ENCODE measurements around the gene PTPN14. TPM values are rescaled to one million over a fixed set of nuclear protein-coding genes. Genes with fewer than 3 reads are reported as not detected.

Gene PTPN14
- total and polyA plus RNA-seq, 5 donors = 4.7 to 35.1 (median 17.7) TPM

DNA sequence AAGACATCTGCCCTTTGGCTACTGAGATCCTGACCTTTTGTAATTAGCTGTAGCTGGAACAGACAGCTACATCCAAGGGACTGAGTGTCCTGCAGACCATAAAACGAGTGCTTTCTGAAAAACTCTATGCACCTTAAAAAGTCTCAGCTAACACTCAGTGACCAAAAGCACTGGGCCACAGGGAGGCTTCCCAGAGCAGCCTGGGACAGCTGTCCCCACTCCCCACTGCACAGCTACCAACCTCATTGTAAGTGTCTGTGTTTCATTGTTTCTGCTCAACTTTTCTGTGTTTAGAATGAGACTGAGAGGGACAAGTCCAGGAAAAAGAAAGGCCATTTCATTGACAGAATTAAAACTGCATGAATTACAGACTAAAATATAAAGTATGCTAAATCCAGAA, 189.8 kb downstream of the PTPN14 start:
- H3K27ac ChIP-seq (ENCODE audit: low read length) = no peak overlapping the region
- intact Hi-C loops (cut with DNase I) = no loop called here
- no peak for DNase-seq
- peaks cover 16% of the 10 kb centered on the region for H3K4me1 ChIP-seq (ENCODE audit: control insufficient read depth, insufficient read depth, low read length)
- H3K4me3 ChIP-seq (ENCODE audit: low read length) = no peak overlapping the region
- H3K27me3 ChIP-seq (ENCODE audit: control insufficient read depth, insufficient read depth) = no peaks in the 10 kb centered on the region
- no peaks in the 10 kb centered on the region for H3K9me3 ChIP-seq (ENCODE audit: control insufficient read depth, low read length)
- ATAC-seq = no peak
- 32% methylated on average over 1 of the region's 1 CpG for WGBS

DNA sequence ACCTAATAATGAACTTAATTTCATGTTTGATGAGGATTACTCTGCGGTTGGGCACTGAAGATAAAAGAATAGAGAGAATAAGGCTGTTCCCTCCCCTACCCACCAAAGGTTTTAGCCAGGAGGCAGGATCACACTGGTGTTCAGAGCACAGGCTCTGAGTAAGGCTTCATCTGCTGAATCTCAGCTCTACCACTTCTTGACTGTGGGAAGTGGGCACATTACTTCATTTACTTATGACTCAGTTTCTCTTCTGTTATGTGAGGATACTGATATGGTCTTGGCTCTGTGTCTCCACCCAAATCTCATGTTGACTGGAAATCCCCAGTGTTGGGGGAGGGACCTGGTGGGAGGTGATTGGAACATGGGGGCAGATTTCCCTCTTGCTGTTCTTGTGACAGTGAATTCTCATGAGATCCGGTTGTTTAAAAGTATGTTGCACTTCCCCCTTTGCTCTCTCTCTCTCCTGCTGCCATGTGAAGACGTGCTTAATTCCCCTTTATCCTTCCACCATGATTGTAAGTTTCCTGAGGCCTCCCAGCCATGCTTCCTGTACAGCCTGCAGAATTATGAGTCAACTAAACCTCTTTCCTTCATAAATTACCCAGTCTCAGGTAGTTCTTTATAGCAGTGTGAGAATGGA, 190.8 kb downstream of the PTPN14 start:
- 67% methylated on average over 3 of the region's 3 CpGs for whole genome bisulfite sequencing
- ATAC-seq = no peak
- no peak for DNase-seq
- Histone ChIP-seq H3K4me3 (ENCODE audit: low read length) (no peak overlapping the region), H3K27me3 (ENCODE audit: control insufficient read depth, insufficient read depth) (no peaks in the 10 kb centered on the region), H3K27ac (ENCODE audit: low read length) (no peak overlapping the region), H3K9me3 (ENCODE audit: control insufficient read depth, low read length) (no peaks in the 10 kb centered on the region), H3K4me1 (ENCODE audit: control insufficient read depth, insufficient read depth, low read length) (peaks cover 16% of the 10 kb centered on the region)
- intact Hi-C loops (cut with DNase I) = no loop called here

GRCh38 chr1:214360116-214360515, 191.3 kb downstream of the PTPN14 start:
- DNase-seq (no peak), ATAC-seq (no peak)
- H3K27ac ChIP-seq (ENCODE audit: low read length) = no peak overlapping the region
- 91% methylated on average over 5 of the region's 5 CpGs for WGBS
- no peaks in the 10 kb centered on the region for H3K9me3 ChIP-seq (ENCODE audit: control insufficient read depth, low read length)
- intact Hi-C loops (cut with DNase I) = no loop called here
- H3K4me3 ChIP-seq (ENCODE audit: low read length) = no peak overlapping the region
- H3K4me1 ChIP-seq (ENCODE audit: control insufficient read depth, insufficient read depth, low read length) = peaks cover 16% of the 10 kb centered on the region
- no peaks in the 10 kb centered on the region for H3K27me3 ChIP-seq (ENCODE audit: control insufficient read depth, insufficient read depth)

GRCh38 chr1:214354440-214355148, 196.8 kb downstream of the PTPN14 start:
- Histone ChIP-seq H3K27ac (ENCODE audit: low read length) (no peak overlapping the region), H3K9me3 (ENCODE audit: control insufficient read depth, low read length) (no peaks in the 10 kb centered on the region), H3K27me3 (ENCODE audit: control insufficient read depth, insufficient read depth) (no peaks in the 10 kb centered on the region), H3K4me1 (ENCODE audit: control insufficient read depth, insufficient read depth, low read length) (no peaks in the 10 kb centered on the region), H3K4me3 (ENCODE audit: low read length) (no peak overlapping the region)
- DNase-seq (no peak), ATAC-seq (no peak)
- intact Hi-C loops (cut with DNase I) = no loop called here
- 86% methylated on average over 4 of the region's 4 CpGs for WGBS

DNA sequence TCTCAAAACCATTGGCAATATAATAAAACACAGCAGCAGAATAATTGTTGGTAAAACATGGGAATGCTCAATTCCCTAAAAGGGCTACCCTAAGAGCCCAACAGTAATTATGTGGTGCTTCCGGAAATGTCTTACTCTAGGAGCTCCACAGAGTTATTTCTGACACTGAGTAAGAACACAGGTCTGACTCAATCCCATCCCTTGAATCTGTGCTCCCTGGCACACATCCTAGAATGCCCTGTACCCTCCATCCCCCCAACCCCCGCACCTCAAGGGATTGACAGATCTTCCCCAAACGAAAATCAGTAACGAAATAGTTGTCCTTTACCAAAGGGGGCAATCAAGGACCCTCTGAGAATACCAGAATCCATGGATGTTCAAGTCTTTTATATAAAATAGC, 198.6 kb downstream of the PTPN14 start:
- DNase-seq = no peak
- Histone ChIP-seq H3K4me3 (ENCODE audit: low read length) (no peak overlapping the region), H3K9me3 (ENCODE audit: control insufficient read depth, low read length) (no peaks in the 10 kb centered on the region), H3K27me3 (ENCODE audit: control insufficient read depth, insufficient read depth) (no peaks in the 10 kb centered on the region), H3K4me1 (ENCODE audit: control insufficient read depth, insufficient read depth, low read length) (no peaks in the 10 kb centered on the region), H3K27ac (ENCODE audit: low read length) (no peak overlapping the region)
- WGBS = 91% methylated on average over 4 of the region's 4 CpGs
- ATAC-seq = peak in 1 of 2 donors; percentile 21
- intact Hi-C loops (cut with DNase I) = no loop called here

DNA sequence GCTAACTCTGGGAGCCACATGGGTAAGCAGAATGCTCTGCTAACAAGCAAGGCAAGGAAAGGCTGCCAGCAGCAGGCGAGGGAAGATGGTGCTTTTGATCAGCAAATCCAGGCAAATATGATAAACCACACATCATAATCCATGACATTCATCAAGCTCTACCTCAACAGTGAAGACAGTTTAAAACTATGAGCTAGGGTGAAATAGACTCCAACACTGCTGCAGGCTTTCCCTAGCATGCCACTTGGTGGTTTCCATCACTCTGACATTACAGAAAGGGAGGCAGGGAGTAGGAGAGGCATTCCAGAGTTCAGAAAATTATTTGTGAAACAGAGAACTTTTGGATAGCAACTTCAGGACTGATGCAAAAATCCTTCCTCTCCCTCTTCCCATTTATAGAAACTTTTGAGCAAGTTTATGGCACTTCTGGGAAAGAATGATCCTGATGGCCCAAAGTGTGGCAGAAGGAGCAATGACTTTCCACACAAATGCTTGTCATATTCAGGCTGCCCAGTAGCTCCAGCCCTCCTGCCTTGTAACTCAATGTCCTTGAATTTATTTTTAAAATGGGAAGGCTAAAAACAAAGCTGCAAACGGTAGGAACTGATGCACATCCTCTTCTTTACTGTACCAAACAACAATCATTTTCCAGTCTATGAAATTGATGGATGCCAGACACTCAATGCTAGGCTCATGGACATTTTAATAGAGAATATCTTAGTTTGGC, 199.7 kb downstream of the PTPN14 start:
- ATAC-seq (no peak), DNase-seq (no peak)
- no peaks in the 10 kb centered on the region for H3K9me3 ChIP-seq (ENCODE audit: control insufficient read depth, low read length)
- H3K27ac ChIP-seq (ENCODE audit: low read length) = no peak overlapping the region
- H3K27me3 ChIP-seq (ENCODE audit: control insufficient read depth, insufficient read depth) = no peaks in the 10 kb centered on the region
- intact Hi-C loops (cut with DNase I) = no loop called here
- 59% methylated on average over 2 of the region's 2 CpGs for WGBS
- no peak overlapping the region for H3K4me3 ChIP-seq (ENCODE audit: low read length)
- H3K4me1 ChIP-seq (ENCODE audit: control insufficient read depth, insufficient read depth, low read length) = no peaks in the 10 kb centered on the region

- intact Hi-C loops (cut with DNase I) = no loop called here
Observed at GRCh38 chr1:214349781-214350180, 201.6 kb downstream of the PTPN14 start.

GRCh38 chr1:214349008-214349407, 202.4 kb downstream of the PTPN14 start:
- 98% methylated on average over 5 of the region's 5 CpGs for WGBS

More at GRCh38 chr1:214349781-214350180, 201.6 kb downstream of the PTPN14 start:
- H3K9me3 ChIP-seq (ENCODE audit: control insufficient read depth, low read length) = no peaks in the 10 kb centered on the region
- ATAC-seq (no peak), DNase-seq (no peak)
- no peak overlapping the region for H3K27ac ChIP-seq (ENCODE audit: low read length)
- no peaks in the 10 kb centered on the region for H3K27me3 ChIP-seq (ENCODE audit: control insufficient read depth, insufficient read depth)
- no peaks in the 10 kb centered on the region for H3K4me1 ChIP-seq (ENCODE audit: control insufficient read depth, insufficient read depth, low read length)
- 93% methylated on average over 2 of the region's 2 CpGs for WGBS
- no peak overlapping the region for H3K4me3 ChIP-seq (ENCODE audit: low read length)

DNA sequence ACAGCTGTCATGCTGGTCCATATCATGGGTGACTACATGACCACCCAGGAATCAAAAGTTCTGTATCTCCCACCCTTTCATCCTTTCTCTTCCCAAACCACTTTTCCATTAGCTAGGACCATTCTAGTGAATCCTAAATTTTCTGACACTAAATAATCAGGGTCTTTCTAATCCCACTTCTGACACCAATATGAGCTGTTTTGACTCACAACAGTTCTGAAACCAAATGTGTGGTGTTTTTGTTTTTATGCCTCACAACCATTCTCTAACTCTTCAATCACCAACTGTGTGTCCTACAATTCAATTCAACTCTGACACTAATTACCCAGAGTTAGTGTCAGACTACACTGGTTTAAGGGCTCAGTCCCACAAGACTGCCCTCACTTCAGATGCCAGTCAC, 206.5 kb downstream of the PTPN14 start:
- Histone ChIP-seq H3K27ac (ENCODE audit: low read length) (no peak overlapping the region), H3K4me3 (ENCODE audit: low read length) (no peak overlapping the region), H3K27me3 (ENCODE audit: control insufficient read depth, insufficient read depth) (no peaks in the 10 kb centered on the region), H3K9me3 (ENCODE audit: control insufficient read depth, low read length) (no peaks in the 10 kb centered on the region), H3K4me1 (ENCODE audit: control insufficient read depth, insufficient read depth, low read length) (no peaks in the 10 kb centered on the region)
- ATAC-seq = no peak
- DNase-seq = no peak
- intact Hi-C loops (cut with DNase I) = no loop called here

More at GRCh38 chr1:214349008-214349407, 202.4 kb downstream of the PTPN14 start:
- ATAC-seq = no peak
- no peak for DNase-seq
- Histone ChIP-seq H3K4me3 (ENCODE audit: low read length) (no peak overlapping the region), H3K27me3 (ENCODE audit: control insufficient read depth, insufficient read depth) (no peaks in the 10 kb centered on the region), H3K9me3 (ENCODE audit: control insufficient read depth, low read length) (no peaks in the 10 kb centered on the region), H3K27ac (ENCODE audit: low read length) (no peak overlapping the region), H3K4me1 (ENCODE audit: control insufficient read depth, insufficient read depth, low read length) (no peaks in the 10 kb centered on the region)
- intact Hi-C loops (cut with DNase I) = no loop called here

- Histone ChIP-seq H3K4me1 (ENCODE audit: control insufficient read depth, insufficient read depth, low read length) (no peaks in the 10 kb centered on the region), H3K9me3 (ENCODE audit: control insufficient read depth, low read length) (no peaks in the 10 kb centered on the region), H3K27me3 (ENCODE audit: control insufficient read depth, insufficient read depth) (no peaks in the 10 kb centered on the region), H3K27ac (ENCODE audit: low read length) (no peak overlapping the region), H3K4me3 (ENCODE audit: low read length) (no peak overlapping the region)
- ATAC-seq (no peak), DNase-seq (no peak)
- intact Hi-C loops (cut with DNase I) = no loop called here
Observed at GRCh38 chr1:214342525-214342924, 208.9 kb downstream of the PTPN14 start.

DNA sequence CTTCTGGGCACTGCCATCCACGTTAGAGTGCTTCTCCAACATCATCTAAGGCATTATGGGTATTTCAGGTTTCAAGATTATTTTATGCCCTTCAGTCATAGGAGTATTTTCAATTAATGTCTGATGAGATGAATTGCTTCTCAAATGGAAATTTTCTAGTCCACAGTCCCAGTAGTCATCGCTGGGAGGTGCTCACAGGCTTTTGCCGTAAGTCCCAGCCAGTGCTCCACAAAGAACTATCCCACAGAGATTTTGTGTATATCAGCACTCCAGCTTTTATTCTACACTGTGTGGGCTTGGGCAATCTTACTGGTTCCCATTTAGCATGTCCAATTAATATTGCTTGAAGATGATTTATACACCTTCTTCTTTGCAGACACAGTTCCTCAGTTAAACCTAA, 209.5 kb downstream of the PTPN14 start:
- no peak overlapping the region for H3K27ac ChIP-seq (ENCODE audit: low read length)
- H3K9me3 ChIP-seq (ENCODE audit: control insufficient read depth, low read length) = no peaks in the 10 kb centered on the region
- DNase-seq (no peak), ATAC-seq (no peak)
- no peak overlapping the region for H3K4me3 ChIP-seq (ENCODE audit: low read length)
- intact Hi-C loops (cut with DNase I) = no loop called here
- H3K27me3 ChIP-seq (ENCODE audit: control insufficient read depth, insufficient read depth) = no peaks in the 10 kb centered on the region
- peaks cover 3% of the 10 kb centered on the region for H3K4me1 ChIP-seq (ENCODE audit: control insufficient read depth, insufficient read depth, low read length)
- WGBS = 84% methylated on average over 3 of the region's 3 CpGs
